ENCODE measurements around the gene PIP5K1B. TPM values are rescaled to one million over a fixed set of nuclear protein-coding genes. Genes with fewer than 3 reads are reported as not detected.

Gene PIP5K1B
- total RNA-seq, 1 experiment from 2014 or later = 5.2 TPM

DNA sequence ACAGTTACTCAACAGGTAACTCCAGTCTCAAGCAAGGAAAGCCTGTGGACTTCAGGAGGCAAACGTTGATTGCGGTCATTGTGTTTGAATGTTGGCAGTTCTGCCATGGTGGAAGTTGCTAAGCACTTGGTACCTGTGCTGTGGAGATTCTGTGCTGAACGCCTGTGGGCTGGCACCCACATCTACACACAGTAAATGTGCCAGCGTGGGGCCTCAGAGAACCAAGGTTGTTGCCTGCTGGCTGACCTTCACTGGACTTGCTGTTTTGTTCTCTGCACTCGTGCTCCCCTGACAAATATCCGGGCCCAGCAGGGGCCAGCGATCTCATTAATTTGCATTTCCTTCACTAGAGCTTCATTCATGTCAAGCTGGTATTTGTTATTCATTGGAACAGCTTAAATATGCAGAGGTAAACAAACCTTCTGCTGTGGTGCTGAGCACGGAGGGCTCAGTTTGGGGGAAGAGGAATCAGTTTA lies 167.0 kb downstream of the PIP5K1B start (continued):
- TF ChIP-seq SP1 (CRISPR knock-in tag; conservative IDR thresholded peaks at IDR 0.05) (peak; percentile 61), IRF2 (CRISPR knock-in tag; IDR thresholded peaks at IDR 0.05; ENCODE audit: borderline replicate concordance, low read depth) (no peak), ZNF671 (CRISPR knock-in tag; IDR thresholded peaks at IDR 0.05) (no peak), HMGA2 (CRISPR knock-in tag; IDR thresholded peaks at IDR 0.05) (no peak), OVOL2 (CRISPR knock-in tag; IDR thresholded peaks at IDR 0.05; ENCODE audit: borderline replicate concordance) (no peak), ELF4 (CRISPR knock-in tag; IDR thresholded peaks at IDR 0.05; ENCODE audit: low read depth) (no peak), GTF2I (CRISPR knock-in tag; conservative IDR thresholded peaks at IDR 0.05) (no peak), FOXP1 (CRISPR knock-in tag; IDR thresholded peaks at IDR 0.05; ENCODE audit: borderline replicate concordance) (peak; percentile 93; the same call in 1 of the 2 replicates), SMAD4 (CRISPR knock-in tag; IDR thresholded peaks at IDR 0.05) (no peak), ZNF416 (CRISPR knock-in tag; IDR thresholded peaks at IDR 0.05) (no peak), SMAD3 (CRISPR knock-in tag; IDR thresholded peaks at IDR 0.05; ENCODE audit: borderline replicate concordance) (no peak), NR2C2 (CRISPR knock-in tag; IDR thresholded peaks at IDR 0.05) (no peak), ZBTB21 (CRISPR knock-in tag; IDR thresholded peaks at IDR 0.05; ENCODE audit: borderline replicate concordance) (0 out of 2 replicates have a peak, but pooled peaks have one; percentile 53), NFE2L1 (CRISPR knock-in tag; IDR thresholded peaks at IDR 0.05) (no peak), TP53 (CRISPR knock-in tag; IDR thresholded peaks at IDR 0.05) (no peak), GRHL2 (CRISPR knock-in tag; IDR thresholded peaks at IDR 0.05; ENCODE audit: insufficient replicate concordance, severe bottlenecking) (no peak), JAZF1 (CRISPR knock-in tag; IDR thresholded peaks at IDR 0.05) (no peak)
- TF ChIP-seq, protein P1, sequence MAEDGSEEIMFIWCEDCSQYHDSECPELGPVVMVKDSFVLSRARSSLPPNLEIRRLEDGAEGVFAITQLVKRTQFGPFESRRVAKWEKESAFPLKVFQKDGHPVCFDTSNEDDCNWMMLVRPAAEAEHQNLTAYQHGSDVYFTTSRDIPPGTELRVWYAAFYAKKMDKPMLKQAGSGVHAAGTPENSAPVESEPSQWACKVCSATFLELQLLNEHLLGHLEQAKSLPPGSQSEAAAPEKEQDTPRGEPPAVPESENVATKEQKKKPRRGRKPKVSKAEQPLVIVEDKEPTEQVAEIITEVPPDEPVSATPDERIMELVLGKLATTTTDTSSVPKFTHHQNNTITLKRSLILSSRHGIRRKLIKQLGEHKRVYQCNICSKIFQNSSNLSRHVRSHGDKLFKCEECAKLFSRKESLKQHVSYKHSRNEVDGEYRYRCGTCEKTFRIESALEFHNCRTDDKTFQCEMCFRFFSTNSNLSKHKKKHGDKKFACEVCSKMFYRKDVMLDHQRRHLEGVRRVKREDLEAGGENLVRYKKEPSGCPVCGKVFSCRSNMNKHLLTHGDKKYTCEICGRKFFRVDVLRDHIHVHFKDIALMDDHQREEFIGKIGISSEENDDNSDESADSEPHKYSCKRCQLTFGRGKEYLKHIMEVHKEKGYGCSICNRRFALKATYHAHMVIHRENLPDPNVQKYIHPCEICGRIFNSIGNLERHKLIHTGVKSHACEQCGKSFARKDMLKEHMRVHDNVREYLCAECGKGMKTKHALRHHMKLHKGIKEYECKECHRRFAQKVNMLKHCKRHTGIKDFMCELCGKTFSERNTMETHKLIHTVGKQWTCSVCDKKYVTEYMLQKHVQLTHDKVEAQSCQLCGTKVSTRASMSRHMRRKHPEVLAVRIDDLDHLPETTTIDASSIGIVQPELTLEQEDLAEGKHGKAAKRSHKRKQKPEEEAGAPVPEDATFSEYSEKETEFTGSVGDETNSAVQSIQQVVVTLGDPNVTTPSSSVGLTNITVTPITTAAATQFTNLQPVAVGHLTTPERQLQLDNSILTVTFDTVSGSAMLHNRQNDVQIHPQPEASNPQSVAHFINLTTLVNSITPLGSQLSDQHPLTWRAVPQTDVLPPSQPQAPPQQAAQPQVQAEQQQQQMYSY (CRISPR knock-in tag; IDR thresholded peaks at IDR 0.05) = no peak
- TF ChIP-seq, protein P2, sequence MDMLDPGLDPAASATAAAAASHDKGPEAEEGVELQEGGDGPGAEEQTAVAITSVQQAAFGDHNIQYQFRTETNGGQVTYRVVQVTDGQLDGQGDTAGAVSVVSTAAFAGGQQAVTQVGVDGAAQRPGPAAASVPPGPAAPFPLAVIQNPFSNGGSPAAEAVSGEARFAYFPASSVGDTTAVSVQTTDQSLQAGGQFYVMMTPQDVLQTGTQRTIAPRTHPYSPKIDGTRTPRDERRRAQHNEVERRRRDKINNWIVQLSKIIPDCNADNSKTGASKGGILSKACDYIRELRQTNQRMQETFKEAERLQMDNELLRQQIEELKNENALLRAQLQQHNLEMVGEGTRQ (CRISPR knock-in tag; IDR thresholded peaks at IDR 0.05) = 0 out of 2 replicates have a peak, but pooled peaks have one; percentile 38
- TF ChIP-seq, protein P3, sequence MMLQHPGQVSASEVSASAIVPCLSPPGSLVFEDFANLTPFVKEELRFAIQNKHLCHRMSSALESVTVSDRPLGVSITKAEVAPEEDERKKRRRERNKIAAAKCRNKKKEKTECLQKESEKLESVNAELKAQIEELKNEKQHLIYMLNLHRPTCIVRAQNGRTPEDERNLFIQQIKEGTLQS (CRISPR knock-in tag; conservative IDR thresholded peaks at IDR 0.05) = no peak
- TF ChIP-seq, protein P4, sequence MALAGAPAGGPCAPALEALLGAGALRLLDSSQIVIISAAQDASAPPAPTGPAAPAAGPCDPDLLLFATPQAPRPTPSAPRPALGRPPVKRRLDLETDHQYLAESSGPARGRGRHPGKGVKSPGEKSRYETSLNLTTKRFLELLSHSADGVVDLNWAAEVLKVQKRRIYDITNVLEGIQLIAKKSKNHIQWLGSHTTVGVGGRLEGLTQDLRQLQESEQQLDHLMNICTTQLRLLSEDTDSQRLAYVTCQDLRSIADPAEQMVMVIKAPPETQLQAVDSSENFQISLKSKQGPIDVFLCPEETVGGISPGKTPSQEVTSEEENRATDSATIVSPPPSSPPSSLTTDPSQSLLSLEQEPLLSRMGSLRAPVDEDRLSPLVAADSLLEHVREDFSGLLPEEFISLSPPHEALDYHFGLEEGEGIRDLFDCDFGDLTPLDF (CRISPR knock-in tag; IDR thresholded peaks at IDR 0.05) = no peak
- TF ChIP-seq, protein P5, sequence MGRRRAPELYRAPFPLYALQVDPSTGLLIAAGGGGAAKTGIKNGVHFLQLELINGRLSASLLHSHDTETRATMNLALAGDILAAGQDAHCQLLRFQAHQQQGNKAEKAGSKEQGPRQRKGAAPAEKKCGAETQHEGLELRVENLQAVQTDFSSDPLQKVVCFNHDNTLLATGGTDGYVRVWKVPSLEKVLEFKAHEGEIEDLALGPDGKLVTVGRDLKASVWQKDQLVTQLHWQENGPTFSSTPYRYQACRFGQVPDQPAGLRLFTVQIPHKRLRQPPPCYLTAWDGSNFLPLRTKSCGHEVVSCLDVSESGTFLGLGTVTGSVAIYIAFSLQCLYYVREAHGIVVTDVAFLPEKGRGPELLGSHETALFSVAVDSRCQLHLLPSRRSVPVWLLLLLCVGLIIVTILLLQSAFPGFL (CRISPR knock-in tag; IDR thresholded peaks at IDR 0.05; ENCODE audit: borderline replicate concordance) = no peak
- TF ChIP-seq, protein P6, sequence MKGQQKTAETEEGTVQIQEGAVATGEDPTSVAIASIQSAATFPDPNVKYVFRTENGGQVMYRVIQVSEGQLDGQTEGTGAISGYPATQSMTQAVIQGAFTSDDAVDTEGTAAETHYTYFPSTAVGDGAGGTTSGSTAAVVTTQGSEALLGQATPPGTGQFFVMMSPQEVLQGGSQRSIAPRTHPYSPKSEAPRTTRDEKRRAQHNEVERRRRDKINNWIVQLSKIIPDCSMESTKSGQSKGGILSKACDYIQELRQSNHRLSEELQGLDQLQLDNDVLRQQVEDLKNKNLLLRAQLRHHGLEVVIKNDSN (CRISPR knock-in tag; IDR thresholded peaks at IDR 0.05) = no peak
- TF ChIP-seq, protein P7, sequence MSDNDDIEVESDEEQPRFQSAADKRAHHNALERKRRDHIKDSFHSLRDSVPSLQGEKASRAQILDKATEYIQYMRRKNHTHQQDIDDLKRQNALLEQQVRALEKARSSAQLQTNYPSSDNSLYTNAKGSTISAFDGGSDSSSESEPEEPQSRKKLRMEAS (CRISPR knock-in tag; IDR thresholded peaks at IDR 0.05) = 0 out of 2 replicates have a peak, but pooled peaks have one; percentile 29
- TF ChIP-seq, protein P8, sequence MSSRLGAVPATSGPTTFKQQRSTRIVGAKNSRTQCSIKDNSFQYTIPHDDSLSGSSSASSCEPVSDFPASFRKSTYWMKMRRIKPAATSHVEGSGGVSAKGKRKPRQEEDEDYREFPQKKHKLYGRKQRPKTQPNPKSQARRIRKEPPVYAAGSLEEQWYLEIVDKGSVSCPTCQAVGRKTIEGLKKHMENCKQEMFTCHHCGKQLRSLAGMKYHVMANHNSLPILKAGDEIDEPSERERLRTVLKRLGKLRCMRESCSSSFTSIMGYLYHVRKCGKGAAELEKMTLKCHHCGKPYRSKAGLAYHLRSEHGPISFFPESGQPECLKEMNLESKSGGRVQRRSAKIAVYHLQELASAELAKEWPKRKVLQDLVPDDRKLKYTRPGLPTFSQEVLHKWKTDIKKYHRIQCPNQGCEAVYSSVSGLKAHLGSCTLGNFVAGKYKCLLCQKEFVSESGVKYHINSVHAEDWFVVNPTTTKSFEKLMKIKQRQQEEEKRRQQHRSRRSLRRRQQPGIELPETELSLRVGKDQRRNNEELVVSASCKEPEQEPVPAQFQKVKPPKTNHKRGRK (CRISPR knock-in tag; IDR thresholded peaks at IDR 0.05; ENCODE audit: borderline replicate concordance) = no peak
- TF ChIP-seq, protein P9, sequence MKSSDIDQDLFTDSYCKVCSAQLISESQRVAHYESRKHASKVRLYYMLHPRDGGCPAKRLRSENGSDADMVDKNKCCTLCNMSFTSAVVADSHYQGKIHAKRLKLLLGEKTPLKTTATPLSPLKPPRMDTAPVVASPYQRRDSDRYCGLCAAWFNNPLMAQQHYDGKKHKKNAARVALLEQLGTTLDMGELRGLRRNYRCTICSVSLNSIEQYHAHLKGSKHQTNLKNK (CRISPR knock-in tag; IDR thresholded peaks at IDR 0.05) = peak; percentile 28; the same call in 1 of the 2 replicates

Measured in WTC11 (cell line).